ENCODE measurements around the gene HK2. TPM values are rescaled to one million over a fixed set of nuclear protein-coding genes. Genes with fewer than 3 reads are reported as not detected.

Gene HK2
- total RNA-seq, 1 experiment from 2014 or later = 43.8 TPM

- POLR2A ChIA-PET (ENCODE audit: unreplicated experiment) = no interaction called here
- no peak overlapping the region for H3K9ac ChIP-seq (ENCODE audit: low read length)
- no peak overlapping the region for H3K4me2 ChIP-seq (ENCODE audit: low read length)
- H3K27me3 ChIP-seq (ENCODE audit: low read length) = no peaks in the 10 kb centered on the region
- BruUV-seq (replicated peaks) = no TSS peak
- H3K4me3 ChIP-seq (ENCODE audit: low read length) = no peak overlapping the region
- no peaks in the 10 kb centered on the region for H3K9me2 ChIP-seq (replicated peaks; ENCODE audit: low read length)
- no peaks in the 10 kb centered on the region for H4K20me1 ChIP-seq (ENCODE audit: low read length)
- H3K4me1 ChIP-seq (ENCODE audit: insufficient read depth, low read length) = peaks cover 21% of the 10 kb centered on the region
- peaks cover 52% of the 10 kb centered on the region for H3K79me2 ChIP-seq (ENCODE audit: low read length)
- intact Hi-C loops (cut with micrococcal nuclease) = no loop called here
- ATAC-seq = no peak
- TF ChIP-seq CTCF (conservative IDR thresholded peaks at IDR 0.05; ENCODE audit: low read depth, low read length) = no peak
- no peak for TF ChIP-seq EZH2 (IDR thresholded peaks at IDR 0.05; ENCODE audit: low read length, unreplicated experiment)
- TF ChIP-seq EZH2phosphoT487 (IDR thresholded peaks at IDR 0.05; ENCODE audit: borderline replicate concordance, low read length) = no peak
- CTCF ChIA-PET = interaction anchor here (0.6 kb wide), 1 partner anchor 29 kb away, joined by 4 read pairs; no protein-coding TSS in a partner anchor
- DNase-seq = no peak
- H3K9me3 ChIP-seq (ENCODE audit: low read length) = no peaks in the 10 kb centered on the region
- H3K36me3 ChIP-seq (ENCODE audit: low read depth, low read length) = peaks cover 72% of the 10 kb centered on the region
- H2AFZ ChIP-seq (ENCODE audit: low read length) = no peak overlapping the region
- no peaks in the 10 kb centered on the region for H3F3A ChIP-seq (ENCODE audit: low read length, unreplicated experiment)
- no peak overlapping the region for H3K27ac ChIP-seq (ENCODE audit: low read length)
Observed at GRCh38 chr2:74871414-74871813, 37.5 kb downstream of the HK2 start.

- TF ChIP-seq CTCF (conservative IDR thresholded peaks at IDR 0.05; ENCODE audit: low read depth, low read length) (no peak), EZH2 (IDR thresholded peaks at IDR 0.05; ENCODE audit: low read length, unreplicated experiment) (no peak), EZH2phosphoT487 (IDR thresholded peaks at IDR 0.05; ENCODE audit: borderline replicate concordance, low read length) (no peak)
- no TSS peak for BruUV-seq (replicated peaks)
- no peaks in the 10 kb centered on the region for H3F3A ChIP-seq (ENCODE audit: low read length, unreplicated experiment)
- H3K27me3 ChIP-seq (ENCODE audit: low read length) = no peaks in the 10 kb centered on the region
- H2AFZ ChIP-seq (ENCODE audit: low read length) = no peak overlapping the region
- POLR2A ChIA-PET (ENCODE audit: unreplicated experiment) = no interaction called here
- CTCF ChIA-PET = interaction anchor here (0.6 kb wide), 1 partner anchor 28 kb away, joined by 4 read pairs; no protein-coding TSS in a partner anchor
- H3K27ac ChIP-seq (ENCODE audit: low read length) = no peak overlapping the region
- ATAC-seq = no peak
- no peaks in the 10 kb centered on the region for H3K9me3 ChIP-seq (ENCODE audit: low read length)
- no peak overlapping the region for H3K9ac ChIP-seq (ENCODE audit: low read length)
- DNase-seq = no peak
- intact Hi-C loops (cut with micrococcal nuclease) = no loop called here
- no peaks in the 10 kb centered on the region for H4K20me1 ChIP-seq (ENCODE audit: low read length)
- H3K4me1 ChIP-seq (ENCODE audit: insufficient read depth, low read length) = peaks cover 12% of the 10 kb centered on the region
- H3K4me2 ChIP-seq (ENCODE audit: low read length) = no peak overlapping the region
- no peaks in the 10 kb centered on the region for H3K9me2 ChIP-seq (replicated peaks; ENCODE audit: low read length)
- H3K79me2 ChIP-seq (ENCODE audit: low read length) = peaks cover 45% of the 10 kb centered on the region
- H3K36me3 ChIP-seq (ENCODE audit: low read depth, low read length) = peaks cover 76% of the 10 kb centered on the region
- no peak overlapping the region for H3K4me3 ChIP-seq (ENCODE audit: low read length)
Observed at GRCh38 chr2:74872389-74872836, 38.5 kb downstream of the HK2 start.

GRCh38 chr2:74873012-74873665 is 39.2 kb downstream of the HK2 start:
- ATAC-seq (no peak), DNase-seq (no peak)
- no peak overlapping the region for H3K9ac ChIP-seq (ENCODE audit: low read length)
- ChIA-PET CTCF (interaction anchor here (1.0 kb wide), 1 partner anchor 182 kb away, joined by 3 read pairs; no protein-coding TSS in a partner anchor), POLR2A (ENCODE audit: unreplicated experiment) (interaction anchor here (0.5 kb wide), 1 partner anchor 28 kb away, joined by 3 read pairs; no protein-coding TSS in a partner anchor)
- H3K27me3 ChIP-seq (ENCODE audit: low read length) = no peaks in the 10 kb centered on the region
- H4K20me1 ChIP-seq (ENCODE audit: low read length) = no peaks in the 10 kb centered on the region
- intact Hi-C loops (cut with micrococcal nuclease) = no loop called here
- peaks cover 77% of the 10 kb centered on the region for H3K36me3 ChIP-seq (ENCODE audit: low read depth, low read length)
- H3K79me2 ChIP-seq (ENCODE audit: low read length) = peaks cover 38% of the 10 kb centered on the region
- H3K4me3 ChIP-seq (ENCODE audit: low read length) = no peak overlapping the region
- no peak overlapping the region for H3K4me2 ChIP-seq (ENCODE audit: low read length)
- peaks cover 4% of the 10 kb centered on the region for H3K4me1 ChIP-seq (ENCODE audit: insufficient read depth, low read length)
- H3K9me3 ChIP-seq (ENCODE audit: low read length) = no peaks in the 10 kb centered on the region
- H2AFZ ChIP-seq (ENCODE audit: low read length) = no peak overlapping the region
- TF ChIP-seq EZH2phosphoT487 (IDR thresholded peaks at IDR 0.05; ENCODE audit: borderline replicate concordance, low read length) = no peak
- TF ChIP-seq CTCF (conservative IDR thresholded peaks at IDR 0.05; ENCODE audit: low read depth, low read length) = no peak
- TF ChIP-seq EZH2 (IDR thresholded peaks at IDR 0.05; ENCODE audit: low read length, unreplicated experiment) = no peak
- H3K27ac ChIP-seq (ENCODE audit: low read length) = no peak overlapping the region
- BruUV-seq (replicated peaks) = no TSS peak
- H3F3A ChIP-seq (ENCODE audit: low read length, unreplicated experiment) = no peaks in the 10 kb centered on the region
- no peaks in the 10 kb centered on the region for H3K9me2 ChIP-seq (replicated peaks; ENCODE audit: low read length)
